Measurements from ENCODE around the gene ZIC3. TPM values are rescaled to one million over a fixed set of nuclear protein-coding genes. Genes with fewer than 3 reads are reported as not detected.
"Not testable (repeated sequence)": the region's sequence is repeated elsewhere in the genome, so short reads cannot be mapped to it uniquely, and the experiment has no call there.

ZIC3 gene
- total RNA-seq (2014; rRNA removed; shearing (Covaris generic)): not detected in 2 replicates
- polyA plus RNA-seq (2015; cell fraction: cytosol; rRNA removed): not detected in 2 replicates
- not detected in 2 replicates for polyA plus RNA-seq (2015; cell fraction: nucleus; rRNA removed)

GRCh38 chrX:137565921-137566745, at the start of gene ZIC3:
ZIC3 (plus strand) TSS chrX:137566127; CDS start chrX:137566692, 565 bp downstream.
- DNase-seq (ENCODE audit: low read depth): no peak

- DNase-seq (ENCODE audit: low read depth): no peak
Measured at GRCh38 chrX:137519459-137519858, 46.5 kb upstream of the ZIC3 start.

- DNase-seq (ENCODE audit: low read depth): no peak
Measured at GRCh38 chrX:137545711-137546651, 19.9 kb upstream of the ZIC3 start.

GRCh38 chrX:137547291-137547690, 18.6 kb upstream of the ZIC3 start:
- DNase-seq (ENCODE audit: low read depth): no peak

- no peak for DNase-seq (ENCODE audit: low read depth)
Measured at GRCh38 chrX:137548261-137548660, 17.7 kb upstream of the ZIC3 start.

- DNase-seq (ENCODE audit: low read depth): no peak
Measured at GRCh38 chrX:137549073-137549472, 16.9 kb upstream of the ZIC3 start.

GRCh38 chrX:137549851-137550664, 15.9 kb upstream of the ZIC3 start:
- no peak for DNase-seq (ENCODE audit: low read depth)

GRCh38 chrX:137550665-137551261, 15.2 kb upstream of the ZIC3 start:
- no peak for DNase-seq (ENCODE audit: low read depth)

- not testable (repeated sequence) for DNase-seq (ENCODE audit: low read depth)
Measured at GRCh38 chrX:137552098-137552497, 13.8 kb upstream of the ZIC3 start.

GRCh38 chrX:137562096-137562495, 3.8 kb upstream of the ZIC3 start:
- no peak for DNase-seq (ENCODE audit: low read depth)

GRCh38 chrX:137563681-137564651, 2.0 kb upstream of the ZIC3 start:
- no peak for DNase-seq (ENCODE audit: low read depth)

GRCh38 chrX:137565318-137565904, 516 bp upstream of the ZIC3 start:
- DNase-seq (ENCODE audit: low read depth): no peak

- no peak for DNase-seq (ENCODE audit: low read depth)
Measured at GRCh38 chrX:137566746-137567679, 1.1 kb downstream of the ZIC3 start.

GRCh38 chrX:137567682-137568232, 1.8 kb downstream of the ZIC3 start:
- no peak for DNase-seq (ENCODE audit: low read depth)

GRCh38 chrX:137568741-137569469, 3.0 kb downstream of the ZIC3 start:
- DNase-seq (ENCODE audit: low read depth): no peak

- DNase-seq (ENCODE audit: low read depth): no peak
Measured at GRCh38 chrX:137569470-137569891, 3.6 kb downstream of the ZIC3 start.
